Osteoblast (primary cell): ENCODE results near the gene RBPJL. TPM values are rescaled to one million over a fixed set of nuclear protein-coding genes. Genes with fewer than 3 reads are reported as not detected.

ENCODE experiments used
- DNase-seq: peaks from one replicate; pipeline ENCODE4 v3.0.0; 2011; ENCODE audit warnings: low spot score, mixed read lengths; ENCODE audit not compliant: insufficient read length; ENCODE audit errors: missing footprints
- H2AFZ ChIP-seq: 2 replicates; pipeline ENCODE4 v1.6.0; 2011; ENCODE audit warnings: mild to moderate bottlenecking, low read length
- H3K27ac ChIP-seq: 2 replicates; pipeline ENCODE4 v1.5.1; 2011; ENCODE audit warnings: mild to moderate bottlenecking, low read depth, low read length, moderate library complexity
- H3K27me3 ChIP-seq: 2 replicates; pipeline ENCODE4 v1.6.0; 2012; ENCODE audit warnings: mild to moderate bottlenecking, control low read depth, inconsistent platforms, low read length, moderate library complexity; ENCODE audit not compliant: insufficient read depth
- H3K36me3 ChIP-seq: 2 replicates; pipeline ENCODE4 v1.5.1; 2011; ENCODE audit warnings: mild to moderate bottlenecking, low read length, control low read depth, moderate library complexity; ENCODE audit not compliant: insufficient read depth
- H3K4me1 ChIP-seq: 2 replicates; pipeline ENCODE4 v1.5.1; 2011; ENCODE audit warnings: mild to moderate bottlenecking, low read length, control low read depth, moderate library complexity; ENCODE audit not compliant: insufficient read depth
- H3K4me2 ChIP-seq: 2 replicates; pipeline ENCODE4 v1.6.0; 2011; ENCODE audit warnings: mild to moderate bottlenecking, low read length; ENCODE audit not compliant: insufficient read depth
- H3K4me3 ChIP-seq: fragments of 200-600 bp; sonication (generic); 3 replicates; pipeline ENCODE4 v1.5.1; 2012; ENCODE audit warnings: mild to moderate bottlenecking, low read length, inconsistent platforms; ENCODE audit not compliant: insufficient read depth
- H3K79me2 ChIP-seq: 2 replicates; pipeline ENCODE4 v1.6.0; 2012; ENCODE audit warnings: mild to moderate bottlenecking, low read length, control low read depth, inconsistent platforms; ENCODE audit not compliant: insufficient read depth
- H3K9me3 ChIP-seq: 2 replicates; pipeline ENCODE4 v1.5.1; 2011; ENCODE audit warnings: low read depth, low read length, control low read depth
- H4K20me1 ChIP-seq: 2 replicates; pipeline ENCODE4 v1.6.0; 2012; ENCODE audit warnings: mild to moderate bottlenecking, low read length, control low read depth; ENCODE audit not compliant: insufficient read depth
- CTCF ChIP-seq: IDR thresholded peaks from 2 replicates; pipeline ENCODE4 v1.5.1; 2011; ENCODE audit warnings: mild to moderate bottlenecking, low read depth, low read length, moderate library complexity; ENCODE audit errors: extremely low read depth
- total RNA-seq: library from RNA; depleted of rRNA; stranded (reverse); fragments of >200 nt; gene quantifications from 2 replicates; pipeline ENCODE4 v1.2.3, GENCODE V29; 2012

Gene RBPJL
- total RNA-seq, 1 donor, result not detected

- DNase-seq, result no peak
- no peak for TF ChIP-seq CTCF
- Histone ChIP-seq H3K36me3 (peaks cover 57% of the 10 kb centered on the region), H3K4me1 (peaks cover 79% of the 10 kb centered on the region), H2AFZ (no peak overlapping the region), H3K79me2 (peaks cover 96% of the 10 kb centered on the region), H4K20me1 (peaks cover 54% of the 10 kb centered on the region), H3K4me3 (peak overlapping the region; percentile 90), H3K27ac (peak overlapping the region; percentile 100), H3K4me2 (peak overlapping the region; percentile 91), H3K27me3 (no peaks in the 10 kb centered on the region), H3K9me3 (no peaks in the 10 kb centered on the region)
Observed at GRCh38 chr20:45343532-45344167, 37.0 kb downstream of the RBPJL start.

DNA sequence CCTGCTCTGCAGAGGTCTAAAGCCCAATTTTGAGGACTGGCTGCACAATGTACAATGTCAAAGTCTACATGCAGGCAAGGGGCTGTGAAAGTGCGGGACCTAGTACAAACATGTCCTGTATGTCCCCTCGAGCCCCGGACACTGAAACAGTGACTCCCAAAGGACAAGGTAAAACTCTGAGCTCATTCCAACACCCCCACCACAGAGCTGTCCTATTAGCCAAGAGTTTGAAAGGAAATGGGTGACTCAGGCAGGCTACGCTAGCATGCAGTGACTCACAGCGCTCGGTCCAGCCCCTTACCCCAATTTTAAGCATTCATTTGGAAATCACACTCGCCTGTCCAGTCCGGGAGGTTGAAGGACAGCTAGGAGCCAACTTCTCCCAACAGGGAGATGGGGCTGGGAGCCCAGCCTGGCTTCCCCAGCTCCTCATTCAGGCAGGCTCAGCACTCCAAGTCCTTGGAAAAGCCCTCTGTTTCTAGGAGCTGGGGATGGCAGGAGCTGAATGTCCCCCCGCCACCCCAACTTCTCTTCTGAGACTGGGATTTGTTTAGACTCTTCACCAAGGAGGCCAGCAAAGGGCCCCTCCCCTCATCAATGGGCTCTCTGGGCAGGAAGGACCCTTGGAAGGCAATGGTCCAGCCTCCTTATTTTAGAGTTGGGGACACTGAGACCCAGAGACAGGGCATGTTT, 37.7 kb downstream of the RBPJL start:
- Histone ChIP-seq H3K4me2 (peak overlapping the region; percentile 91), H4K20me1 (peaks cover 55% of the 10 kb centered on the region)

GRCh38 chr20:45345104-45345936, 38.7 kb downstream of the RBPJL start:
- DNase-seq, result peak; percentile 90
- no peaks in the 10 kb centered on the region for H3K9me3 ChIP-seq
- no peaks in the 10 kb centered on the region for H3K27me3 ChIP-seq
- TF ChIP-seq CTCF, result no peak
- peak overlapping the region; percentile 100 for H3K27ac ChIP-seq
- H4K20me1 ChIP-seq, result peaks cover 55% of the 10 kb centered on the region
- peak overlapping the region; percentile 90 for H3K4me3 ChIP-seq
- peaks cover 71% of the 10 kb centered on the region for H3K4me1 ChIP-seq
- H3K4me2 ChIP-seq, result peak overlapping the region; percentile 91
- peaks cover 41% of the 10 kb centered on the region for H3K36me3 ChIP-seq
- H3K79me2 ChIP-seq, result peaks cover 79% of the 10 kb centered on the region
- H2AFZ ChIP-seq, result no peak overlapping the region

More for the DNA sequence above, 37.7 kb downstream of the RBPJL start:
- peak overlapping the region; percentile 100 for H3K27ac ChIP-seq
- H3K79me2 ChIP-seq, result peaks cover 89% of the 10 kb centered on the region
- H3K4me1 ChIP-seq, result peaks cover 76% of the 10 kb centered on the region
- H3K36me3 ChIP-seq, result peaks cover 51% of the 10 kb centered on the region
- H3K27me3 ChIP-seq, result no peaks in the 10 kb centered on the region
- H3K9me3 ChIP-seq, result no peaks in the 10 kb centered on the region
- peak overlapping the region; percentile 90 for H3K4me3 ChIP-seq
- no peak for TF ChIP-seq CTCF
- H2AFZ ChIP-seq, result no peak overlapping the region
- DNase-seq, result peak; percentile 91
